ENCODE data around the gene VPS16.

The VPS16 gene

GRCh38 chr20:2914160-2914559 is 73.6 kb downstream of the VPS16 start:
- Histone ChIP-seq H3K27ac (ENCODE audit: low read length) (no peak overlapping the region), H3K9me3 (ENCODE audit: control insufficient read depth in 1 of 2, low read length in 2 of 2) (no peaks in the 10 kb centered on the region), H3K36me3 (ENCODE audit: control insufficient read depth in 1 of 2, insufficient read depth in 2 of 2, low read length in 2 of 2) (no peaks in the 10 kb centered on the region), H3K27me3 (ENCODE audit: low read depth, low read length) (no peaks in the 10 kb centered on the region), H3K4me1 (ENCODE audit: control insufficient read depth in 1 of 2, insufficient read depth in 2 of 2, low read length in 2 of 2) (no peaks in the 10 kb centered on the region), H3K4me3 (ENCODE audit: low read depth in 1 of 2, low read length in 2 of 2) (no peak overlapping the region)
